IMR-90 (cell line): ENCODE measurements around the gene RASSF10. TPM values are rescaled to one million over a fixed set of nuclear protein-coding genes. Genes with fewer than 3 reads are reported as not detected.

ENCODE experiments used
- ATAC-seq: fragments of 200-7000 bp; cut with Tn5 transposase; 2 replicates; pipeline ENCODE4 v1.9.1; 2020; ENCODE audit warnings: low read depth, mild to moderate bottlenecking, moderate library complexity
- BruUV-seq: library from RNA; stranded (reverse); fragments of 400-500 nt; replicated peaks from 2 replicates; lab custom pipeline; 2021; lab: Mats Ljungman, UMichigan
- CTCF ChIA-PET: fragments of 300-600 bp; formaldehyde crosslinking; extraction: SDS; loops from one replicate; lab custom pipeline; 2021; ENCODE audit warnings: antibody characterized with exemption; lab: Yijun Ruan, JAX
- POLR2A ChIA-PET: fragments of 300-600 bp; sonication (Branson Sonifier 250); formaldehyde crosslinking; loops from one replicate; lab custom pipeline; 2022; ENCODE audit warnings: antibody characterized with exemption; ENCODE audit not compliant: unreplicated experiment; lab: Charles Lee
- DNase-seq: peaks from one replicate; pipeline ENCODE4 v3.0.0; 2013
- H2AFZ ChIP-seq: replicated peaks from 2 replicates; pipeline ENCODE3; 2013; ENCODE audit warnings: low read length, mild to moderate bottlenecking; ENCODE audit not compliant: poor library complexity
- H2AK5ac ChIP-seq: 2 replicates; pipeline ENCODE4 v1.6.1; 2013; ENCODE audit warnings: low read depth, low read length, inconsistent platforms
- H2AK9ac ChIP-seq: replicated peaks from 2 replicates; pipeline ENCODE3; 2013; ENCODE audit warnings: mild to moderate bottlenecking, low read depth, low read length, moderate library complexity; ENCODE audit not compliant: poor library complexity
- H2BK120ac ChIP-seq: 2 replicates; pipeline ENCODE4 v1.6.1; 2013; ENCODE audit warnings: low read depth, low read length, inconsistent platforms
- H2BK15ac ChIP-seq: 3 replicates; pipeline ENCODE4 v1.6.1; 2013; ENCODE audit warnings: low read depth, low read length, inconsistent platforms
- H2BK20ac ChIP-seq: 2 replicates; pipeline ENCODE4 v1.6.1; 2013; ENCODE audit warnings: low read depth, mild to moderate bottlenecking, inconsistent platforms, low read length, moderate library complexity
- H2BK5ac ChIP-seq: 2 replicates; pipeline ENCODE4 v1.6.1; 2013; ENCODE audit warnings: mild to moderate bottlenecking, low read depth, low read length, inconsistent platforms; ENCODE audit not compliant: poor library complexity, severe bottlenecking
- H3K14ac ChIP-seq: replicated peaks from 2 replicates; pipeline ENCODE4 v1.6.1; 2013; ENCODE audit warnings: low read depth, low read length, inconsistent platforms
- H3K18ac ChIP-seq: 2 replicates; pipeline ENCODE4 v1.6.1; 2013; ENCODE audit warnings: low read depth, low read length, control low read depth
- H3K23ac ChIP-seq: 2 replicates; pipeline ENCODE4 v1.6.1; 2013; ENCODE audit warnings: low read depth, low read length, inconsistent platforms
- H3K27ac ChIP-seq: 2 replicates; pipeline ENCODE4 v1.5.1; 2013; ENCODE audit warnings: mild to moderate bottlenecking, control low read depth, low read length; ENCODE audit not compliant: insufficient read depth
- H3K27me3 ChIP-seq: 2 replicates; pipeline ENCODE4 v1.6.1; 2013; ENCODE audit warnings: low read length; ENCODE audit not compliant: control insufficient read depth, insufficient read depth
- H3K36me3 ChIP-seq: 2 replicates; pipeline ENCODE4 v1.6.1; 2013; ENCODE audit warnings: low read length, mixed read lengths; ENCODE audit not compliant: control insufficient read depth, insufficient read depth
- H3K4ac ChIP-seq: 2 replicates; pipeline ENCODE4 v1.6.1; 2013; ENCODE audit warnings: low read depth, low read length, inconsistent platforms
- H3K4me1 ChIP-seq: 2 replicates; pipeline ENCODE4 v1.6.1; 2013; ENCODE audit warnings: low read length, mixed read lengths; ENCODE audit not compliant: control insufficient read depth, insufficient read depth
- H3K4me2 ChIP-seq: 2 replicates; pipeline ENCODE4 v1.6.1; 2013; ENCODE audit warnings: low read depth, mild to moderate bottlenecking, control low read depth, low read length, moderate library complexity
- H3K4me3 ChIP-seq: 2 replicates; pipeline ENCODE4 v1.5.1; 2013; ENCODE audit warnings: low read depth, mild to moderate bottlenecking, control low read depth, low read length, moderate library complexity; ENCODE audit not compliant: insufficient read depth
- H3K56ac ChIP-seq: 2 replicates; pipeline ENCODE4 v1.6.1; 2013; ENCODE audit warnings: low read length, inconsistent platforms; ENCODE audit not compliant: insufficient read depth; ENCODE audit errors: extremely low read depth
- H3K79me1 ChIP-seq, 2 experiments: 2 replicates each; pipeline ENCODE4 v1.6.1; 2013; ENCODE audit warnings: low read length in 2 of 2, inconsistent platforms in 1 of 2, low read depth in 1 of 2
- H3K9ac ChIP-seq: 2 replicates; pipeline ENCODE4 v1.6.1; 2013; ENCODE audit warnings: low read depth, low read length, control low read depth
- H3K9me1 ChIP-seq: 2 replicates; pipeline ENCODE4 v1.6.1; 2013; ENCODE audit warnings: low read length, inconsistent platforms; ENCODE audit not compliant: insufficient read depth
- H3K9me3 ChIP-seq: 2 replicates; pipeline ENCODE4 v1.6.1; 2013; ENCODE audit warnings: low read length; ENCODE audit not compliant: control insufficient read depth, insufficient read depth
- H4K20me1 ChIP-seq: 2 replicates; pipeline ENCODE4 v1.6.1; 2013; ENCODE audit warnings: low read length, inconsistent platforms; ENCODE audit not compliant: insufficient read depth
- H4K5ac ChIP-seq: 2 replicates; pipeline ENCODE4 v1.6.1; 2013; ENCODE audit warnings: mild to moderate bottlenecking, low read depth, low read length, control low read depth
- H4K8ac ChIP-seq, 2 experiments: 2 replicates each; pipeline ENCODE4 v1.6.1; 2013; ENCODE audit warnings: low read depth in 2 of 2, low read length in 2 of 2, control low read depth in 1 of 2, inconsistent platforms in 1 of 2
- H4K91ac ChIP-seq: 2 replicates; pipeline ENCODE4 v1.6.1; 2013; ENCODE audit warnings: low read depth, low read length, inconsistent platforms; ENCODE audit not compliant: insufficient read depth
- CEBPB ChIP-seq: IDR thresholded peaks from 2 replicates; pipeline ENCODE4 v1.6.1; 2012; ENCODE audit warnings: low read depth, low read length, improper control_type of control experiment
- CHD1 ChIP-seq: IDR thresholded peaks from 2 replicates; pipeline ENCODE4 v1.6.1; 2012; ENCODE audit warnings: low read depth, low read length, improper control_type of control experiment
- FOS ChIP-seq: fragments of 150-350 bp; IDR thresholded peaks from 2 replicates; pipeline ENCODE4 v1.6.1; 2016; ENCODE audit warnings: low read depth, low read length
- MAFK ChIP-seq: IDR thresholded peaks from 2 replicates; pipeline ENCODE4 v1.6.1; 2012; ENCODE audit warnings: low read depth, low read length, improper control_type of control experiment
- SMC3 ChIP-seq: fragments of 150-350 bp; IDR thresholded peaks from 2 replicates; pipeline ENCODE4 v1.6.1; 2016; ENCODE audit warnings: low read depth, mild to moderate bottlenecking, antibody characterized with exemption, low read length, moderate library complexity
- dilution Hi-C: fragments of 300-500 bp; cut with HindIII; formaldehyde crosslinking; loops from one replicate; pipeline ENCODE4 v1.14.3; 2018; ENCODE audit warnings: low sequenced_read_pairs; ENCODE audit not compliant: unreplicated experiment
- in situ Hi-C: fragments of 300-500 bp; cut with MboI; formaldehyde crosslinking; loops from 3 replicates; pipeline ENCODE4 v1.14.3; 2019; ENCODE audit warnings: low sequenced_read_pairs, inconsistent platforms, mixed read lengths
- intact Hi-C: fragments of 100-400 bp; cut with micrococcal nuclease; formaldehyde crosslinking; loops from 2 replicates; pipeline ENCODE4 v1.10.0; 2022
- polyA plus RNA-seq, 3 experiments: library from polyadenylated mRNA; depleted of rRNA; stranded (reverse); fragments of >200 nt; gene quantifications; 2 replicates each; pipeline ENCODE4 v1.2.3, GENCODE V29; 2012; ENCODE audit warnings: low replicate concordance in 1 of 3
- total RNA-seq: library from RNA; depleted of rRNA; stranded (reverse); fragments of >200 nt; gene quantifications from 2 replicates; pipeline ENCODE4 v1.2.3, GENCODE V29; 2012
- TF ChIP-seq, protein P1 (sequence below): fragments of 150-350 bp; IDR thresholded peaks from 2 replicates; pipeline ENCODE4 v1.6.1; 2016; ENCODE audit warnings: low read depth, mild to moderate bottlenecking, low read length, moderate library complexity, borderline replicate concordance

Gene RASSF10
- total and polyA plus RNA-seq, 2 of the 4 experiments (the other 2 are of a cell fraction) = not detected

DNA sequence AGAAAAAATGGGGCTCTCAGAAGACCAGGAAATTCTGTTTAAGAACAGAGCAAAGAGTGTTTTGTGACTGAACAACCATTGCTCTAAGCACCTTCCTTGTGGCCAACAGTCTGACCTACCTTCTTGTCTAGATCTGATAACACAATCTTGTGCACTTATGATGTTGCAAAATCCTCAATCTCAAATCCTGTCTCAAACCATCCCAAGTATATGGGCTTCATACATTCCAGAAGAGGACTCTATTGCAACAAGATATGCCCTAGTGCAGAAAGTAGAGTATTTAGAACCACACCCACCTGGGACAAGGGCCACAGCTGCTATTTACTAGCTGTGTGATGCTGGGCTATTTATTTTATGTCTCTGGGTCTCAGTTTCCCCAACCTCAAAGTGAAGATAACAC lies 27.1 kb downstream of the RASSF10 start:
- Histone ChIP-seq H3K4me3 (no peak overlapping the region), H3K4me1 (no peaks in the 10 kb centered on the region), H3K4ac (no peak overlapping the region), H4K91ac (no peak overlapping the region), H2BK5ac (no peak overlapping the region), H4K8ac (no peak overlapping the region), H4K20me1 (no peaks in the 10 kb centered on the region), H2BK15ac (no peak overlapping the region), H3K27me3 (peaks cover 44% of the 10 kb centered on the region), H3K36me3 (no peaks in the 10 kb centered on the region), H3K9me1 (no peaks in the 10 kb centered on the region), H3K27ac (no peak overlapping the region), H2BK120ac (no peak overlapping the region), H2AFZ (no peak overlapping the region), H3K9ac (no peak overlapping the region), H2BK20ac (no peak overlapping the region), H3K79me1 (no peaks in the 10 kb centered on the region), H3K9me3 (0 out of 2 replicates have a peak, but pooled peaks cover 2% of the 10 kb centered on the region), H3K14ac (no peak overlapping the region), H3K23ac (no peak overlapping the region), H2AK9ac (no peak overlapping the region), H3K56ac (no peak overlapping the region), H3K18ac (no peak overlapping the region), H3K4me2 (no peak overlapping the region), H2AK5ac (no peak overlapping the region), H4K5ac (no peak overlapping the region)
- no TSS peak for BruUV-seq
- in situ Hi-C loops = no loop called here
- DNase-seq (no peak), ATAC-seq (no peak)
- ChIA-PET POLR2A (no interaction called here), CTCF (no interaction called here)
- dilution Hi-C loops = no loop called here
- intact Hi-C loops = no loop called here
- TF ChIP-seq FOS (no peak), SMC3 (no peak), MAFK (no peak), CEBPB (no peak), CHD1 (no peak)
- TF ChIP-seq, protein P1, sequence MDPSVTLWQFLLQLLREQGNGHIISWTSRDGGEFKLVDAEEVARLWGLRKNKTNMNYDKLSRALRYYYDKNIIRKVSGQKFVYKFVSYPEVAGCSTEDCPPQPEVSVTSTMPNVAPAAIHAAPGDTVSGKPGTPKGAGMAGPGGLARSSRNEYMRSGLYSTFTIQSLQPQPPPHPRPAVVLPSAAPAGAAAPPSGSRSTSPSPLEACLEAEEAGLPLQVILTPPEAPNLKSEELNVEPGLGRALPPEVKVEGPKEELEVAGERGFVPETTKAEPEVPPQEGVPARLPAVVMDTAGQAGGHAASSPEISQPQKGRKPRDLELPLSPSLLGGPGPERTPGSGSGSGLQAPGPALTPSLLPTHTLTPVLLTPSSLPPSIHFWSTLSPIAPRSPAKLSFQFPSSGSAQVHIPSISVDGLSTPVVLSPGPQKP = no peak
